Astrocyte (in vitro differentiated cells and primary cell): ENCODE measurements around the gene CUTA.

Experiments
- EZH2 ChIP-seq: IDR thresholded peaks from 2 replicates; pipeline ENCODE4 v1.6.1; 2012; ENCODE audit warnings: mild to moderate bottlenecking, low read length, inconsistent platforms; ENCODE audit not compliant: insufficient read depth
- TF ChIP-seq, protein P1 (sequence below): IDR thresholded peaks from 2 replicates; pipeline ENCODE4 v1.5.1; 2011; ENCODE audit warnings: low read depth, mild to moderate bottlenecking, inconsistent platforms, low read length, moderate library complexity; ENCODE audit not compliant: insufficient read depth

DNA sequence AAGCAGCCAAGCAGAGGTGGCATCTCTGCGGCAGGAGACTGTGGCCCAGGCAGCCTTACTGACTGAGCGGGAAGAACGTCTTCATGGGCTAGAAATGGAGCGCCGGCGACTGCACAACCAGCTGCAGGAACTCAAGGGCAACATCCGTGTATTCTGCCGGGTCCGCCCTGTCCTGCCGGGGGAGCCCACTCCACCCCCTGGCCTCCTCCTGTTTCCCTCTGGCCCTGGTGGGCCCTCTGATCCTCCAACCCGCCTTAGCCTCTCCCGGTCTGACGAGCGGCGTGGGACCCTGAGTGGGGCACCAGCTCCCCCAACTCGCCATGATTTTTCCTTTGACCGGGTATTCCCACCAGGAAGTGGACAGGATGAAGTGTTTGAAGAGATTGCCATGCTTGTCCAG lies 13.0 kb downstream of the CUTA start:
- TF ChIP-seq EZH2 = no peak
- TF ChIP-seq, protein P1, sequence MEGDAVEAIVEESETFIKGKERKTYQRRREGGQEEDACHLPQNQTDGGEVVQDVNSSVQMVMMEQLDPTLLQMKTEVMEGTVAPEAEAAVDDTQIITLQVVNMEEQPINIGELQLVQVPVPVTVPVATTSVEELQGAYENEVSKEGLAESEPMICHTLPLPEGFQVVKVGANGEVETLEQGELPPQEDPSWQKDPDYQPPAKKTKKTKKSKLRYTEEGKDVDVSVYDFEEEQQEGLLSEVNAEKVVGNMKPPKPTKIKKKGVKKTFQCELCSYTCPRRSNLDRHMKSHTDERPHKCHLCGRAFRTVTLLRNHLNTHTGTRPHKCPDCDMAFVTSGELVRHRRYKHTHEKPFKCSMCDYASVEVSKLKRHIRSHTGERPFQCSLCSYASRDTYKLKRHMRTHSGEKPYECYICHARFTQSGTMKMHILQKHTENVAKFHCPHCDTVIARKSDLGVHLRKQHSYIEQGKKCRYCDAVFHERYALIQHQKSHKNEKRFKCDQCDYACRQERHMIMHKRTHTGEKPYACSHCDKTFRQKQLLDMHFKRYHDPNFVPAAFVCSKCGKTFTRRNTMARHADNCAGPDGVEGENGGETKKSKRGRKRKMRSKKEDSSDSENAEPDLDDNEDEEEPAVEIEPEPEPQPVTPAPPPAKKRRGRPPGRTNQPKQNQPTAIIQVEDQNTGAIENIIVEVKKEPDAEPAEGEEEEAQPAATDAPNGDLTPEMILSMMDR = no peak
